ENCODE data around the gene IDH3G.

IDH3G gene

GRCh38 chrX:153740631-153741222, 53.4 kb downstream of the IDH3G start:
- H3K79me2 ChIP-seq (ENCODE audit: insufficient read depth, low read depth): no peaks in the 10 kb centered on the region
- no peak for TF ChIP-seq CTCF (conservative IDR thresholded peaks at IDR 0.05; ENCODE audit: low read depth, low read length)
- H3K36me3 ChIP-seq (ENCODE audit: insufficient read depth): no peaks in the 10 kb centered on the region
- H3K4me1 ChIP-seq (ENCODE audit: low read depth, poor library complexity, severe bottlenecking): no peaks in the 10 kb centered on the region
- no peaks in the 10 kb centered on the region for H4K20me1 ChIP-seq (ENCODE audit: insufficient read depth)
- H3K27ac ChIP-seq: no peak overlapping the region
- H3K9ac ChIP-seq: no peak overlapping the region
- H3K27me3 ChIP-seq (ENCODE audit: insufficient read depth, low read depth): no peaks in the 10 kb centered on the region
- no peak overlapping the region for H3K4me3 ChIP-seq (IDR thresholded peaks at IDR 0.05; ENCODE audit: insufficient read depth, low read depth, low read length)
- H2AFZ ChIP-seq (ENCODE audit: low read depth): no peak overlapping the region
- no peak overlapping the region for H3K4me2 ChIP-seq

- Histone ChIP-seq H3K36me3 (ENCODE audit: insufficient read depth) (no peaks in the 10 kb centered on the region), H3K4me1 (ENCODE audit: low read depth, poor library complexity, severe bottlenecking) (no peaks in the 10 kb centered on the region), H3K4me3 (IDR thresholded peaks at IDR 0.05; ENCODE audit: insufficient read depth, low read depth, low read length) (no peak overlapping the region), H3K79me2 (ENCODE audit: insufficient read depth, low read depth) (no peaks in the 10 kb centered on the region), H4K20me1 (ENCODE audit: insufficient read depth) (no peaks in the 10 kb centered on the region), H3K27ac (no peak overlapping the region), H2AFZ (ENCODE audit: low read depth) (no peak overlapping the region), H3K9ac (no peak overlapping the region), H3K4me2 (no peak overlapping the region), H3K27me3 (ENCODE audit: insufficient read depth, low read depth) (no peaks in the 10 kb centered on the region)
- TF ChIP-seq CTCF (conservative IDR thresholded peaks at IDR 0.05; ENCODE audit: low read depth, low read length): no peak
These were observed 54.3 kb downstream of the IDH3G start for GRCh38 chrX:153739754-153740486.

- Histone ChIP-seq H3K27ac (no peak overlapping the region), H3K36me3 (ENCODE audit: insufficient read depth) (no peaks in the 10 kb centered on the region), H3K9ac (no peak overlapping the region), H3K4me3 (IDR thresholded peaks at IDR 0.05; ENCODE audit: insufficient read depth, low read depth, low read length) (no peak overlapping the region), H3K4me2 (no peak overlapping the region), H2AFZ (ENCODE audit: low read depth) (no peak overlapping the region), H3K4me1 (ENCODE audit: low read depth, poor library complexity, severe bottlenecking) (no peaks in the 10 kb centered on the region), H4K20me1 (ENCODE audit: insufficient read depth) (no peaks in the 10 kb centered on the region), H3K79me2 (ENCODE audit: insufficient read depth, low read depth) (no peaks in the 10 kb centered on the region), H3K27me3 (ENCODE audit: insufficient read depth, low read depth) (no peaks in the 10 kb centered on the region)
- no peak for TF ChIP-seq CTCF (conservative IDR thresholded peaks at IDR 0.05; ENCODE audit: low read depth, low read length)
These were observed 56.0 kb downstream of the IDH3G start for GRCh38 chrX:153738056-153738605.

GRCh38 chrX:153736871-153737441, 57.2 kb downstream of the IDH3G start:
- no peaks in the 10 kb centered on the region for H3K27me3 ChIP-seq (ENCODE audit: insufficient read depth, low read depth)
- no peak for TF ChIP-seq CTCF (conservative IDR thresholded peaks at IDR 0.05; ENCODE audit: low read depth, low read length)
- no peak overlapping the region for H2AFZ ChIP-seq (ENCODE audit: low read depth)
- H3K9ac ChIP-seq: no peak overlapping the region
- H3K4me3 ChIP-seq (IDR thresholded peaks at IDR 0.05; ENCODE audit: insufficient read depth, low read depth, low read length): no peak overlapping the region
- no peaks in the 10 kb centered on the region for H3K4me1 ChIP-seq (ENCODE audit: low read depth, poor library complexity, severe bottlenecking)
- H3K4me2 ChIP-seq: no peak overlapping the region
- no peaks in the 10 kb centered on the region for H3K36me3 ChIP-seq (ENCODE audit: insufficient read depth)
- H3K27ac ChIP-seq: no peak overlapping the region
- no peaks in the 10 kb centered on the region for H3K79me2 ChIP-seq (ENCODE audit: insufficient read depth, low read depth)
- H4K20me1 ChIP-seq (ENCODE audit: insufficient read depth): no peaks in the 10 kb centered on the region

Measured in KMS-11 (cell line).